ENCODE measurements around the gene ZBTB8B. TPM values are rescaled to one million over a fixed set of nuclear protein-coding genes. Genes with fewer than 3 reads are reported as not detected.

The ZBTB8B gene
- total RNA-seq, 1 experiment from 2014 or later, result 0.32 TPM

- DNase-seq (ENCODE audit: low read depth), result no peak
Observed at GRCh38 chr1:32507021-32507420, 42.1 kb downstream of the ZBTB8B start.

GRCh38 chr1:32508761-32509160 lies 43.9 kb downstream of the ZBTB8B start:
- peak; percentile 63 for DNase-seq (ENCODE audit: low read depth)

GRCh38 chr1:32509939-32510338 lies 45.1 kb downstream of the ZBTB8B start:
- DNase-seq (ENCODE audit: low read depth), result no peak

Other genes starting within 250 kb of the ZBTB8B start
- gene TMEM234, start 242.7 kb upstream of the ZBTB8B start, total RNA-seq (2014; rRNA removed; shearing (Covaris generic)), result 12.0 and 12.3 TPM in 2 replicates
- gene EIF3I, start 242.7 kb upstream of the ZBTB8B start, total RNA-seq (2014; rRNA removed; shearing (Covaris generic)), result 517 and 553 TPM in 2 replicates
- 0.20 and 1.4 TPM in 2 replicates for gene FAM167B, start 217.8 kb upstream of the ZBTB8B start, total RNA-seq (2014; rRNA removed; shearing (Covaris generic))
- 0.12 TPM in 1 of 2 replicates, not detected in the other for gene LCK, start 213.8 kb upstream of the ZBTB8B start, total RNA-seq (2014; rRNA removed; shearing (Covaris generic))
- 158 and 171 TPM in 2 replicates for gene HDAC1, start 173.0 kb upstream of the ZBTB8B start, total RNA-seq (2014; rRNA removed; shearing (Covaris generic))
- 73.3 and 110 TPM in 2 replicates for gene MARCKSL1, start 128.8 kb upstream of the ZBTB8B start, total RNA-seq (2014; rRNA removed; shearing (Covaris generic))
- gene FAM229A, start 102.6 kb upstream of the ZBTB8B start, total RNA-seq (2014; rRNA removed; shearing (Covaris generic)), result 0.42 and 1.2 TPM in 2 replicates
- gene TSSK3, start 102.5 kb upstream of the ZBTB8B start, total RNA-seq (2014; rRNA removed; shearing (Covaris generic)), result 0.07 TPM in 1 of 2 replicates, not detected in the other
- 86.0 and 91.7 TPM in 2 replicates for gene BSDC1, start 70.6 kb upstream of the ZBTB8B start, total RNA-seq (2014; rRNA removed; shearing (Covaris generic))
- 3.2 and 6.3 TPM in 2 replicates for gene ZBTB8A, start 74.4 kb downstream of the ZBTB8B start, total RNA-seq (2014; rRNA removed; shearing (Covaris generic))
- gene ZBTB8OS, start 185.5 kb downstream of the ZBTB8B start, total RNA-seq (2014; rRNA removed; shearing (Covaris generic)), result 85.1 and 88.1 TPM in 2 replicates
- 182 and 233 TPM in 2 replicates for gene RBBP4, start 186.1 kb downstream of the ZBTB8B start, total RNA-seq (2014; rRNA removed; shearing (Covaris generic))
- gene SYNC, start 237.7 kb downstream of the ZBTB8B start, total RNA-seq (2014; rRNA removed; shearing (Covaris generic)), result 22.3 and 38.2 TPM in 2 replicates